RWPE2 (cell line): Measurements from ENCODE around the gene SRMS.

Experiments used
- ATAC-seq: fragments of 200-7000 bp; cut with Tn5 transposase; 3 replicates; pipeline ENCODE4 v1.9.1; 2021; ENCODE audit warnings: low read depth
- DNase-seq: peaks from one replicate; pipeline ENCODE4 v3.0.0-alpha.2; 2020; ENCODE audit warnings: low spot score
- H3K27ac ChIP-seq: fragments of 450-650 bp; 2 replicates; pipeline ENCODE4 v1.5.1; 2017; ENCODE audit warnings: mild to moderate bottlenecking; ENCODE audit not compliant: poor library complexity, severe bottlenecking
- H3K27me3 ChIP-seq: fragments of 250-450 bp; sonication (Bioruptor Pico); 2 replicates; pipeline ENCODE4 v1.5.1; 2021; ENCODE audit warnings: mild to moderate bottlenecking, moderate library complexity; ENCODE audit not compliant: insufficient read depth, poor library complexity, severe bottlenecking
- H3K36me3 ChIP-seq: fragments of 250-450 bp; sonication (Bioruptor Pico); 2 replicates; pipeline ENCODE4 v1.5.1; 2020; ENCODE audit warnings: low read depth, mild to moderate bottlenecking, moderate library complexity
- H3K4me1 ChIP-seq: fragments of 250-450 bp; sonication (Bioruptor Pico); 2 replicates; pipeline ENCODE4 v1.5.1; 2021; ENCODE audit warnings: mild to moderate bottlenecking, moderate library complexity; ENCODE audit not compliant: insufficient read depth, poor library complexity, severe bottlenecking
- H3K4me3 ChIP-seq: fragments of 250-450 bp; sonication (Bioruptor Pico); 2 replicates; pipeline ENCODE4 v1.5.1; 2021; ENCODE audit warnings: mild to moderate bottlenecking, moderate library complexity; ENCODE audit not compliant: severe bottlenecking
- H3K9me3 ChIP-seq: fragments of 250-450 bp; sonication (Bioruptor Pico); 2 replicates; pipeline ENCODE4 v1.5.1; 2021; ENCODE audit warnings: mild to moderate bottlenecking, moderate library complexity; ENCODE audit not compliant: severe bottlenecking
- CTCF ChIP-seq: fragments of 450-650 bp; IDR thresholded peaks from one replicate; pipeline ENCODE4 v1.5.1; 2017; ENCODE audit warnings: mild to moderate bottlenecking, moderate library complexity; ENCODE audit not compliant: poor library complexity, severe bottlenecking

SRMS gene

GRCh38 chr20:63532449-63532971, 15.0 kb downstream of the SRMS start:
- H3K27ac ChIP-seq: no peak overlapping the region
- TF ChIP-seq CTCF: no peak
- peaks cover 26% of the 10 kb centered on the region for H3K4me1 ChIP-seq
- ATAC-seq (no peak), DNase-seq (peak; percentile 87)
- no peak overlapping the region for H3K4me3 ChIP-seq
- peaks cover 20% of the 10 kb centered on the region for H3K36me3 ChIP-seq
- H3K27me3 ChIP-seq: no peaks in the 10 kb centered on the region
- no peaks in the 10 kb centered on the region for H3K9me3 ChIP-seq

- no peaks in the 10 kb centered on the region for H3K27me3 ChIP-seq
- ATAC-seq (no peak), DNase-seq (peak; percentile 81)
- no peak overlapping the region for H3K4me3 ChIP-seq
- no peaks in the 10 kb centered on the region for H3K9me3 ChIP-seq
- H3K4me1 ChIP-seq: peaks cover 21% of the 10 kb centered on the region
- H3K27ac ChIP-seq: no peak overlapping the region
- H3K36me3 ChIP-seq: peaks cover 20% of the 10 kb centered on the region
- TF ChIP-seq CTCF: no peak
Observed at GRCh38 chr20:63531686-63532448, 15.7 kb downstream of the SRMS start.

GRCh38 chr20:63530788-63531160, 16.8 kb downstream of the SRMS start:
- H3K4me1 ChIP-seq: peaks cover 18% of the 10 kb centered on the region
- ATAC-seq: no peak
- peaks cover 20% of the 10 kb centered on the region for H3K36me3 ChIP-seq
- no peak for TF ChIP-seq CTCF
- no peak overlapping the region for H3K27ac ChIP-seq
- no peak overlapping the region for H3K4me3 ChIP-seq
- no peaks in the 10 kb centered on the region for H3K9me3 ChIP-seq
- H3K27me3 ChIP-seq: no peaks in the 10 kb centered on the region
- DNase-seq: peak; percentile 80

GRCh38 chr20:63529861-63530787, 17.4 kb downstream of the SRMS start:
- H3K4me1 ChIP-seq: peaks cover 15% of the 10 kb centered on the region

More at GRCh38 chr20:63529861-63530787, 17.4 kb downstream of the SRMS start:
- TF ChIP-seq CTCF: no peak
- peak; percentile 87 for DNase-seq
- Histone ChIP-seq H3K27ac (no peak overlapping the region), H3K27me3 (no peaks in the 10 kb centered on the region), H3K36me3 (peaks cover 20% of the 10 kb centered on the region), H3K9me3 (no peaks in the 10 kb centered on the region), H3K4me3 (no peak overlapping the region)
- ATAC-seq: 0 out of 3 replicates have a peak, but pooled peaks have one; percentile 0
